H1 (cell line): Measurements from ENCODE around the gene TCEA2. TPM values are rescaled to one million over a fixed set of nuclear protein-coding genes. Genes with fewer than 3 reads are reported as not detected.
A peak's percentile ranks its signal among the peaks of the same experiment; 100 is the strongest.

Source experiments
- CTCF ChIA-PET: fragments of 300-600 bp; sonication (Branson Sonifier 250); formaldehyde crosslinking; loops from one replicate; lab custom pipeline; 2021; ENCODE audit not compliant: partially characterized antibody; lab: Charles Lee
- POLR2A ChIA-PET: fragments of 300-600 bp; sonication (Branson Sonifier 250); formaldehyde crosslinking; loops from one replicate; lab custom pipeline; 2021; ENCODE audit warnings: inconsistent platforms; ENCODE audit not compliant: partially characterized antibody; lab: Charles Lee
- DNase-seq, 2 experiments: peaks; one replicate each; pipeline versions ENCODE4 v3.0.0 to v3.0.0-alpha.2; 2010 to 2022; ENCODE audit warnings: low spot score in 2 of 2, low read depth in 1 of 2, mixed read lengths in 1 of 2
- FAIRE-seq: peaks from 2 replicates; lab custom pipeline; 2011; peaks lifted over from hg19 to GRCh38; lab: Jason Lieb, UNC
- H2AFZ ChIP-seq: 2 replicates; pipeline ENCODE4 v1.8.1; 2012; ENCODE audit warnings: low read length, inconsistent platforms
- H2AK5ac ChIP-seq: 2 replicates; pipeline ENCODE4 v1.6.1; 2013; ENCODE audit warnings: low read depth, low read length
- H2BK120ac ChIP-seq: replicated peaks from 2 replicates; pipeline ENCODE3; 2013; ENCODE audit warnings: low read depth, low read length, inconsistent platforms
- H2BK12ac ChIP-seq: 2 replicates; pipeline ENCODE4 v1.6.1; 2013; ENCODE audit warnings: low read depth, low read length
- H2BK15ac ChIP-seq: 2 replicates; pipeline ENCODE4 v1.6.1; 2013; ENCODE audit warnings: low read length
- H2BK20ac ChIP-seq: 2 replicates; pipeline ENCODE4 v1.6.1; 2013; ENCODE audit warnings: low read length
- H2BK5ac ChIP-seq: 2 replicates; pipeline ENCODE4 v1.6.1; 2013; ENCODE audit warnings: low read depth, low read length
- H3K14ac ChIP-seq: 2 replicates; pipeline ENCODE4 v1.6.1; 2013; ENCODE audit warnings: inconsistent platforms; ENCODE audit not compliant: insufficient read length
- H3K18ac ChIP-seq: 2 replicates; pipeline ENCODE4 v1.6.1; 2013; ENCODE audit warnings: low read length; ENCODE audit errors: extremely low read depth
- H3K23ac ChIP-seq: 2 replicates; pipeline ENCODE4 v1.6.1; 2013; ENCODE audit warnings: inconsistent platforms; ENCODE audit not compliant: insufficient read length
- H3K23me2 ChIP-seq: 2 replicates; pipeline ENCODE4 v1.6.1; 2013; ENCODE audit warnings: low read depth, low read length
- H3K27ac ChIP-seq: 2 replicates; pipeline ENCODE4 v1.6.1; 2011; ENCODE audit warnings: low read depth, low read length, inconsistent platforms
- H3K27me3 ChIP-seq, 4 experiments: replicated peaks in 1 of 4; 1 replicate in 1 of 4; 2 replicates in 3 of 4; pipeline versions ENCODE4 v1.6.1 to v1.8.1; 2011 to 2013; ENCODE audit warnings: low read length in 3 of 4, mild to moderate bottlenecking in 3 of 4, inconsistent platforms in 2 of 4, mixed read lengths in 2 of 4, moderate library complexity in 1 of 4; ENCODE audit not compliant: control insufficient read depth in 3 of 4, insufficient read depth in 3 of 4; ENCODE audit errors: extremely low read depth in 1 of 4
- H3K36me3 ChIP-seq, 4 experiments: 2 replicates each; pipeline versions ENCODE4 v1.6.1 to v1.8.1; 2011 to 2013; ENCODE audit warnings: mild to moderate bottlenecking in 4 of 4, low read length in 3 of 4, moderate library complexity in 2 of 4, control low read depth in 1 of 4, inconsistent platforms in 1 of 4; ENCODE audit not compliant: insufficient read depth in 4 of 4, control insufficient read depth in 2 of 4
- H3K4ac ChIP-seq: replicated peaks from 2 replicates; pipeline ENCODE3; 2013; ENCODE audit warnings: low read length, low read depth, mixed read lengths, inconsistent platforms; ENCODE audit not compliant: insufficient read length
- H3K4me1 ChIP-seq, 4 experiments: replicated peaks in 1 of 4; 1 replicate in 1 of 4; 2 replicates in 3 of 4; pipeline versions ENCODE4 v1.6.1 to v1.8.1; 2011 to 2013; ENCODE audit warnings: low read length in 3 of 4, inconsistent platforms in 2 of 4, mixed read lengths in 1 of 4; ENCODE audit not compliant: insufficient read depth in 4 of 4, control insufficient read depth in 3 of 4
- H3K4me2 ChIP-seq, 2 experiments: 2 replicates each; pipeline versions ENCODE4 v1.6.1 to v1.8.1; 2011 to 2013; ENCODE audit warnings: low read depth in 2 of 2, low read length in 2 of 2, control low read depth in 1 of 2, inconsistent platforms in 1 of 2, mild to moderate bottlenecking in 1 of 2; ENCODE audit not compliant: insufficient read depth in 1 of 2
- H3K4me3 ChIP-seq, 4 experiments: fragments of 200-600, 300-600 bp in 1 of 4; sonication (generic), shearing (Covaris generic), sonication (Bioruptor Twin) in 1 of 4; 2 replicates each; pipeline versions ENCODE4 v1.5.1 to v1.8.1; 2011 to 2016; ENCODE audit warnings: low read length in 4 of 4, low read depth in 3 of 4, control low read depth in 2 of 4, inconsistent platforms in 2 of 4, mild to moderate bottlenecking in 2 of 4, mixed read lengths in 1 of 4, moderate library complexity in 1 of 4; ENCODE audit not compliant: insufficient read depth in 2 of 4; ENCODE audit errors: extremely low read depth in 1 of 4
- H3K56ac ChIP-seq: replicated peaks from 2 replicates; pipeline ENCODE3; 2013; ENCODE audit warnings: low read depth, mild to moderate bottlenecking, mixed read lengths, low read length, inconsistent platforms; ENCODE audit not compliant: insufficient read length
- H3K79me1 ChIP-seq: 2 replicates; pipeline ENCODE4 v1.6.1; 2013; ENCODE audit warnings: low read depth, low read length, control low read depth
- H3K79me2 ChIP-seq, 2 experiments: 2 replicates each; pipeline versions ENCODE4 v1.6.1 to v1.8.1; 2012 to 2013; ENCODE audit warnings: low read length in 2 of 2, mild to moderate bottlenecking in 2 of 2, inconsistent platforms in 1 of 2; ENCODE audit not compliant: insufficient read depth in 2 of 2, control insufficient read depth in 1 of 2
- H3K9ac ChIP-seq, 4 experiments: replicated peaks in 1 of 4; 1 replicate in 1 of 4; 2 replicates in 3 of 4; pipeline versions ENCODE4 v1.6.1 to v1.8.1; 2011 to 2013; ENCODE audit warnings: low read depth in 3 of 4, low read length in 3 of 4, control low read depth in 2 of 4, mild to moderate bottlenecking in 2 of 4, moderate library complexity in 2 of 4, inconsistent platforms in 1 of 4; ENCODE audit errors: extremely low read depth in 1 of 4
- H3K9me3 ChIP-seq, 2 experiments: 2 replicates each; pipeline versions ENCODE4 v1.6.1 to v1.8.1; 2012 to 2013; ENCODE audit warnings: mild to moderate bottlenecking in 2 of 2, moderate library complexity in 2 of 2, control low read depth in 1 of 2, inconsistent platforms in 1 of 2, low read depth in 1 of 2, low read length in 1 of 2, mixed read lengths in 1 of 2; ENCODE audit not compliant: insufficient read depth in 2 of 2
- H4K20me1 ChIP-seq, 2 experiments: replicated peaks in 1 of 2; 2 replicates each; pipeline versions ENCODE3 to v1.8.1; 2011 to 2013; ENCODE audit warnings: inconsistent platforms in 2 of 2, low read length in 2 of 2, mild to moderate bottlenecking in 1 of 2; ENCODE audit not compliant: insufficient read depth in 2 of 2, control insufficient read depth in 1 of 2
- H4K5ac ChIP-seq: 2 replicates; pipeline ENCODE4 v1.6.1; 2013; ENCODE audit warnings: low read length, low read depth, mixed read lengths, inconsistent platforms; ENCODE audit not compliant: insufficient read length
- H4K8ac ChIP-seq: 2 replicates; pipeline ENCODE4 v1.8.0; 2013; ENCODE audit warnings: mild to moderate bottlenecking, moderate library complexity, low read length, inconsistent platforms; ENCODE audit not compliant: insufficient read depth; ENCODE audit errors: extremely low read depth
- H4K91ac ChIP-seq: replicated peaks from 2 replicates; pipeline ENCODE3; 2013; ENCODE audit warnings: low read length, mixed read lengths, inconsistent platforms; ENCODE audit not compliant: insufficient read length
- E2F6 ChIP-seq: IDR thresholded peaks from 2 replicates; pipeline ENCODE4 v1.6.1; 2012; ENCODE audit warnings: inconsistent platforms
- HDAC2 ChIP-seq, 2 experiments: fragments of 300-600 bp in 1 of 2; sonication (generic) in 1 of 2; IDR thresholded peaks; 2 replicates each; pipeline ENCODE4 v1.6.1; 2011 to 2012; ENCODE audit warnings: low read depth in 2 of 2, low read length in 2 of 2, mild to moderate bottlenecking in 2 of 2, moderate library complexity in 2 of 2, borderline replicate concordance in 1 of 2, inconsistent platforms in 1 of 2
- HDAC6 ChIP-seq: IDR thresholded peaks from one replicate; pipeline ENCODE4 v1.7.1; 2012; ENCODE audit warnings: low read depth, mild to moderate bottlenecking, inconsistent platforms, low read length, moderate library complexity
- NANOG ChIP-seq: IDR thresholded peaks from 2 replicates; pipeline ENCODE4 v1.6.1; 2011; ENCODE audit warnings: low read length, low read depth, mild to moderate bottlenecking, inconsistent platforms; ENCODE audit not compliant: insufficient read depth, poor library complexity, severe bottlenecking
- PHF8 ChIP-seq: fragments of 200-600 bp; sonication (generic); conservative IDR thresholded peaks from 2 replicates; pipeline ENCODE4 v1.7.1; 2012; ENCODE audit warnings: low read depth, mild to moderate bottlenecking, inconsistent platforms, low read length, moderate library complexity
- TBP ChIP-seq: IDR thresholded peaks from 2 replicates; pipeline ENCODE4 v1.6.1; 2011; ENCODE audit warnings: low read depth, low read length, improper control_type of control experiment
- WGBS, 2 experiments: shearing (Covaris generic) in 1 of 2; methylation state at CpG; one replicate each; pipeline versions ENCODE4 v1.1.6 to v1.1.7; 2013 to 2015; ENCODE audit warnings: low lambda C conversion rate in 2 of 2, mixed read lengths in 2 of 2, inconsistent platforms in 1 of 2, low coverage in 1 of 2, missing lambda C conversion rate in 1 of 2; ENCODE audit not compliant: insufficient replicate concordance in 2 of 2, insufficient coverage in 1 of 2, insufficient read length in 1 of 2; ENCODE audit errors: extremely low coverage in 1 of 2, missing lambda C conversion rate in 1 of 2; 5-methylcytosine and 5-hydroxymethylcytosine counted together
- polyA plus RNA-seq, 7 experiments: library from polyadenylated mRNA; depleted of rRNA in 3 of 7; stranded (reverse) in 5 of 7; unstranded in 2 of 7; fragments of >200 nt in 5 of 7; fragments of 200-250 nt in 2 of 7; gene quantifications; 1 replicate in 5 of 7; 2 replicates in 1 of 7; 4 replicates in 1 of 7; pipeline versions ENCODE4 v1.2.1 to v1.2.3, GENCODE V29; 2011 to 2013; ENCODE audit warnings: missing spikeins in 2 of 7, mixed read lengths in 2 of 7
- total RNA-seq: library from RNA; stranded (reverse); fragmentation: NEBNext Ultra II Directional; extraction: Animal tissue kit (Norgen Biotek cat#: 25700); gene quantifications from 2 replicates; pipeline ENCODE4 v1.2.1, GENCODE V29; 2021

Gene TCEA2
- total and polyA plus RNA-seq, 2 of the 8 experiments (the other 6 are each of a cell fraction or from before 2014, with no cell fraction given) = 41.4 to 42.3 TPM

DNA sequence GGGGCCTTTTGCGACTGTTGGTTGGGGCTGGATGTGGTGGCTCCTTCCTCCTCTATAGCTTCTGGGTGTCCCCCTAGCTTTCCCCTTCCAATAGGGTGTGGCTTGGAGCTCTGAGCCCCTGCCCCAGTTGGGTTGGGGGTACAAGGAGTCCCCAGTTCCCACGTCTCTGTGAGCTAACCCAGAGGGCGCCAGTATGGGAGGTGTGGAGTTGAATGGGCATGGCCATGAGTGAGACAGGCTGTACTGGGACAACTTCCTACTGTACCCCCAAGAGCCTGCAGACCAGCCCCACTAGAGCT is 25.9 kb upstream of the TCEA2 start:
- 85% methylated on average over 2 of the region's 3 CpGs; no CpG with 5 or more reads in 1 of the 2 experiments for WGBS, 2 experiments
- Histone ChIP-seq H3K4me2 (peak overlapping the region in 1 of 2 experiments; percentile 8; a peak in 2 of 4 replicates), H3K56ac (no peak overlapping the region), H3K27ac (no peak overlapping the region), H3K27me3 (peaks cover 16 to 47% (median 39%) of the 10 kb centered on the region in 4 experiments), H2BK20ac (no peak overlapping the region), H2AK5ac (no peak overlapping the region), H2BK120ac (no peak overlapping the region), H2AFZ (no peak overlapping the region), H3K4ac (no peak overlapping the region), H3K36me3 (peaks cover 1 to 6% (median 4%) of the 10 kb centered on the region in 4 experiments; a peak in 5 of 8 replicates), H4K8ac (no peak overlapping the region), H3K9me3 (no peaks in the 10 kb centered on the region), H3K23ac (no peak overlapping the region), H2BK5ac (no peak overlapping the region), H3K4me1 (peaks cover 0 to 23% (median 16%) of the 10 kb centered on the region in 4 experiments; a peak in 6 of 7 replicates), H4K91ac (no peak overlapping the region), H3K79me2 (no peaks in the 10 kb centered on the region), H4K5ac (no peak overlapping the region), H3K9ac (no peak overlapping the region), H3K18ac (no peak overlapping the region), H2BK12ac (peak overlapping the region; percentile 50; the same call in 1 of the 2 replicates), H2BK15ac (no peak overlapping the region), H3K23me2 (peaks cover 3% of the 10 kb centered on the region; the same call in 1 of the 2 replicates), H3K14ac (no peak overlapping the region), H3K79me1 (no peaks in the 10 kb centered on the region; the same call in 1 of the 2 replicates), H4K20me1 (peaks cover 0 to 3% of the 10 kb centered on the region in 2 experiments), H3K4me3 (peak overlapping the region in 1 of 4 experiments; percentile 73; a peak in 1 of 8 replicates)
- no peak for FAIRE-seq
- ChIA-PET CTCF (interaction anchor here (1.0 to 7.3 kb wide), 12 partner anchors 10 to 106 kb away, joined by 3 to 73 read pairs (median 6); partner anchors contain the start of genes LKAAEAR1, PRPF6, SOX18 and TCEA2), POLR2A (interaction anchor here (1.3 to 1.9 kb wide), 4 partner anchors 16 to 37 kb away, joined by 3 to 8 read pairs (median 4); no protein-coding TSS in a partner anchor)
- TF ChIP-seq HDAC6 (no peak), TBP (no peak), E2F6 (no peak), NANOG (no peak), HDAC2 (IDR thresholded peaks at IDR 0.05; ENCODE audit: borderline replicate concordance in 1 of 2, low read depth in 2 of 2, low read length in 2 of 2) (no peak), PHF8 (no peak)
- DNase-seq = no peak
